ENCODE measurements around the gene PITPNM2.

Gene PITPNM2

GRCh38 chr12:123145211-123145610 is 5.7 kb downstream of the PITPNM2 start:
- in situ Hi-C loops (cut with MboI; ENCODE audit: low sequenced_read_pairs), result no loop called here

DNA sequence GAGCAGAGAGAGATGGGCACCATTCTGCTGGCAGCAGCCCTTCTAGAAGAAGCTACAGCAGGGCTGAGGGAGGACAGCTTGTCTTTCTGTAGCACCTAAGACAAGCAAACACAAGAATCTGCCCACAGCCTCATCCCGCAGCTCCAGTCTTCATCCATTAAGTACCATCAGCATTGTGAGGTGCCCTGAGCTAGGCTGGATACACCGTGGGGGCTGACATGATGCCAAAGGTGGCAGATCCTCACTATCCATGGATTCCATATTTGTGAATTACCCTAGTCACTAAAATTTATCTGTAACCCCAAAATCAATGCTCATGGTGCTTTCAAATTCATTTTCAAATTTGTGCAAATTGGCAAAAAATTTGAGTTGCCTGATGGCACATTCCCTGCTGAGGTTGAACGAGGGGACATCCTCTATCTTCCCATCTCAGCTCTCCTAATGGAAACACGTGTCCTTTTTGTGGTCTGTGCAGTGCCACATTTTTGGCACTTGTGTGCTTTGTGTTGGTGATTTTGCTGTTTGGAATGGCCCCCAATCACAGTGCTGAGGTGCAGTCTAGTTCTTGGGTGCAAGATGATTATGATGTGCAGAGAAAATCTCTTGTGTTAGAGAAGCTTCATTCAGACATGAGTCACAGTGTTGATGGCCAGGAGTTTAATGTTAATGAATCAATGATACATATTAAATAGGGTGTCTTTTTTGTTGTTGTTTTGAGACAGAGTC is 7.0 kb downstream of the PITPNM2 start:
- in situ Hi-C loops (cut with MboI; ENCODE audit: low sequenced_read_pairs), result no loop called here

- in situ Hi-C loops (cut with MboI; ENCODE audit: low sequenced_read_pairs), result no loop called here
Observed at GRCh38 chr12:123142921-123143735, 7.8 kb downstream of the PITPNM2 start.

GRCh38 chr12:123142518-123142840 is 8.4 kb downstream of the PITPNM2 start:
- in situ Hi-C loops (cut with MboI; ENCODE audit: low sequenced_read_pairs), result no loop called here

GRCh38 chr12:123141615-123142517 is 9.0 kb downstream of the PITPNM2 start:
- in situ Hi-C loops (cut with MboI; ENCODE audit: low sequenced_read_pairs), result no loop called here

- in situ Hi-C loops (cut with MboI; ENCODE audit: low sequenced_read_pairs), result no loop called here
Observed at GRCh38 chr12:123140676-123141614, 9.9 kb downstream of the PITPNM2 start.

DNA sequence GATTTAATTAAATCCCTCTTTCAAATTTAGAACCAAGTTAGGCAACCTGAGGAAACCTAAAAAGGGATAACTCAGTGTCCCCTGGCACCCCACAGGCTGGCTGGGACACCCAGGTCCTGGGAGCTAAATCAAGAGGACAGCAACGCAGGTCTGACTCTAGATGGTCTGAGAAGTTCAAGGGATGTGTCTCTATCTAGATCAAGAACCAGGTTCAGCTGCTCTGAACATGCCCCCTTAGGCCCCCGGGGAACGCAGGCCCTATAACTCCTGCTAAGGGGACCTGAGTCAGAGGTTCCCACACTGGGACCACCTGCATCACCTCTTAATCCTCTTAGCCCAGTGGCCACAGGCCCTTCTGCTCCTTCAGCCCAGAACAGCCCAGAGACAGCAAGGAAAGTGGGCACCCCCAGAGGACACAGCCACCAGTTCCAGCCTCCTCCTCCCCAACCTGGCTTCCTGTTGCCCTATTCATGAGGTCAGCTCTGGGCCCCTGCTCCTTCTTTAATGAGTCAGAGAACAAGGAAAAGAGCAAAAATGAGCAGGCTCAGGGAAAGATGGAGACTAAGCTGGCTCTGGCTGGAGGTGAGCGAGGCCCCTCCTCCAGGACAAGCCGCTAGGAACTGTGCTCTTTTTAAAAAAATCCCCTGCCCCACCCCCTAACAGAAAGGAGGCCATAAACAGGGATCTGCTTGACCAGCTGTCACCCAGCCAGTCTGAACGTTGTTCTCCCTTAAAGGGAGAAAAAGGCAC is 10.8 kb downstream of the PITPNM2 start:
- in situ Hi-C loops (cut with MboI; ENCODE audit: low sequenced_read_pairs), result no loop called here

DNA sequence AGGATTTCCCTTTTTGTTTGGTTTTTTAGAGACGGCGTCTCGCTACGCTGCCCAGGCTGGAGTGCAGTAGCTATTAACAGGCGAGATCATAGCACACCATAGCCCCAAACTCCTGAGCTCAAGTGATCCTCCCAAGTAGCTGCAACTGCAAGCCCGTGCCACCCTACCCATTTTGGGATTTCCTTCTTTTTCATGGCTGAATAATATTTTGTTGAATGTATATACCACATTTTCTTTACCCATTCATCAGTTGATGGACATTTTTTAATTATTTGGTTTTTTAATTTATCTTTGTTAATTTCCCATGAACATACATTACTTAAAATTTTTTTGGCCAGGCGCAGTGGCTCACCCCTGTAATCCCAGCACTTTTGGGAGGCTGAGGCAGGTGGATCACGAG is 15.2 kb downstream of the PITPNM2 start:
- in situ Hi-C loops (cut with MboI; ENCODE audit: low sequenced_read_pairs), result no loop called here

- in situ Hi-C loops (cut with MboI; ENCODE audit: low sequenced_read_pairs), result no loop called here
Observed at GRCh38 chr12:123134826-123135225, 16.1 kb downstream of the PITPNM2 start.

DNA sequence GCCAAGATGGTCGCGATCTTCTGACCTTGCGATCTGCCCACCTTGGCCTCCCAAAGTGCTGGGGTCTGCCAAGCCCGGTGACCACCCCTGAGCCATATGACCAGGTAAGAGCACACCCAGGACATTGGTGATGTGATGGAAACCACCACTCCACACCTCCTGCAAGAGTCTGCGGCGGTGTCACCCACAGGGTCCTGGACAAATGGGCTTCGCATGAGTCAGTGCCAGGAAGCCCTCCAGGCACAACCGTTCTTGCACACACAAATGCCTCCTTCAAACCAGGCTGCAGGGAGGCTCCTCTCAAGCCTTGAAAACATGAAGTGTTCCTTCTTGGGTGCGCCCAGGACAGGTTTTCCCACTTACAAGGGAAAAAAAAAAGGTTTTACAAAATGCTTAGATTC is 16.6 kb downstream of the PITPNM2 start:
- in situ Hi-C loops (cut with MboI; ENCODE audit: low sequenced_read_pairs), result no loop called here

DNA sequence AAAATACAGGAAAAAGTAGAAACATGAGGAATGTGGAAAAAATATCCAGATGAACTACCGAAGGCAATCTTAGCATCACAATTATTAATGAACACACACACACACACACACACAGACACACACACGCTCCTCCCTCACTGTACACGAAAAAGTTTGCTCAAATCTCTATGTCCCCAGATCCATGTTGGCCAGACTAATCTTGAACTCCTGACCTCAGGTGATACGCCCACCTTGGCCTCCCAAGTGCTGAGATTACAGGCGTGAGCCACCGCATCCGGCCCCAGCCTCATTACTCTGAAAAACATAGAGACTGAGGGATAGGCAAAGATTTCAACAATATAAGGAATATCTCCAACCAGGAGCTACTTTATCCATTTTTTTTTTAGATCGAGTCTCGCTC is 17.2 kb downstream of the PITPNM2 start:
- in situ Hi-C loops (cut with MboI; ENCODE audit: low sequenced_read_pairs), result no loop called here

GRCh38 chr12:123132951-123133619 is 17.8 kb downstream of the PITPNM2 start:
- in situ Hi-C loops (cut with MboI; ENCODE audit: low sequenced_read_pairs), result no loop called here

- in situ Hi-C loops (cut with MboI; ENCODE audit: low sequenced_read_pairs), result no loop called here
Observed at GRCh38 chr12:123131879-123132402, 18.9 kb downstream of the PITPNM2 start.

GRCh38 chr12:123131291-123131832 is 19.5 kb downstream of the PITPNM2 start:
- in situ Hi-C loops (cut with MboI; ENCODE audit: low sequenced_read_pairs), result no loop called here

- in situ Hi-C loops (cut with MboI; ENCODE audit: low sequenced_read_pairs), result no loop called here
Observed at GRCh38 chr12:123129621-123130020, 21.3 kb downstream of the PITPNM2 start.

DNA sequence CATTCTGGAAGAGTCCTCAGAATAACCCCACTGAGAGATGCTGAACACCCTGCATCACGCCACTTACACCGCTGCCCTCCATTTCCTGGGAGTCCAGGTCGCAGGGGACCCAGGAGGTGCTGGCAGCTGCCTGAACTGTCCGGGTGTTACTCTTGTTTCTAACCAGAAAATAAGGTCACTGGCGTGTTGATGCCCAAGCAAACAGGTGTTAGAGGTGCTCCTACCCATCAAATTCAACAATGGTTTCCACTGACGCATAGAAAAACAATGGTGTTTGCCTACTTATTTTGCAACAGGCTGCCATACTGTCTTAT is 23.8 kb downstream of the PITPNM2 start:
- in situ Hi-C loops (cut with MboI; ENCODE audit: low sequenced_read_pairs), result no loop called here

GRCh38 chr12:123126294-123127181 is 24.4 kb downstream of the PITPNM2 start:
- in situ Hi-C loops (cut with MboI; ENCODE audit: low sequenced_read_pairs), result no loop called here

- in situ Hi-C loops (cut with MboI; ENCODE audit: low sequenced_read_pairs), result no loop called here
Observed at GRCh38 chr12:123122626-123123025, 28.3 kb downstream of the PITPNM2 start.
